NB4 (cell line): ENCODE data around the gene PSENEN.

Source experiments
- CTCF ChIP-seq: IDR thresholded peaks from one replicate; pipeline ENCODE4 v1.5.1; 2012; ENCODE audit warnings: low read depth, low read length
- POLR2A ChIP-seq: IDR thresholded peaks from 2 replicates; pipeline ENCODE4 v1.6.1; 2011; ENCODE audit warnings: mild to moderate bottlenecking; ENCODE audit not compliant: insufficient read length; ENCODE audit errors: extremely low read depth

GRCh38 chr19:35721374-35721773 lies 24.1 kb upstream of the PSENEN start:
- no peak for TF ChIP-seq CTCF
- no peak for TF ChIP-seq POLR2A
